ENCODE data around the gene WNK1. TPM values are rescaled to one million over a fixed set of nuclear protein-coding genes. Genes with fewer than 3 reads are reported as not detected.

Gene WNK1
- polyA plus RNA-seq, 1 donor (not counting 4 experiments of a cell fraction or from before 2014, with no cell fraction given), result 72.3 TPM

DNA sequence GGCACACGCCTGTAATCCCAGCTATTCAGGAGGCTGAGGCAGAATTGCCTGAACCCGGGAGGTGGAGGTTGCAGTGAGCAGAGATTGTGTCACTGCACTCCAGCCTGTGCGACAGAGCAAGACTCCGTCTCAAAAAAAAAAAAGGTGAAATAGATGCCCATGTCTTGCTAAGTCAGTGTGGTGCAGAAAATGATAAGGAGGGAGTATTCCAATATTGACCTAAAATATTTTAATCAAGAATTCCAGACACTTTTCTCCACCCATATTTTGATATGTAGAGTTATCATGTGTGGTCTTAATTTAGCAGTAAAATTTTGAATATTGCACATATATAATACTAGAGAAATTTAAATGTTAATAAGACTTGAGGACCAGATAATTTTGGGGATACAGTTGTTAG is 57.7 kb downstream of the WNK1 start:
- dilution Hi-C loops (cut with MboI; ENCODE audit: extremely low pct_ligation_motif_present, low sequenced_read_pairs), result no loop called here
- Histone ChIP-seq H4K20me1 (ENCODE audit: control insufficient read depth, extremely low read depth, insufficient read depth, low read length) (peaks cover 4% of the 10 kb centered on the region), H3K79me2 (ENCODE audit: control insufficient read depth, insufficient read depth, low read length) (peaks cover 84% of the 10 kb centered on the region), H3K4me1 (ENCODE audit: control insufficient read depth, extremely low read depth, insufficient read depth, low read length) (peaks cover 11% of the 10 kb centered on the region), H3K36me3 (ENCODE audit: control insufficient read depth in 2 of 2, extremely low read depth in 1 of 2, insufficient read depth in 2 of 2, low read length in 2 of 2) (peaks cover 2 to 3% of the 10 kb centered on the region in 2 experiments), H3K4me2 (ENCODE audit: control insufficient read depth, extremely low read depth, insufficient read depth, low read depth, low read length) (no peak overlapping the region), H3K9ac (ENCODE audit: control insufficient read depth, extremely low read depth, insufficient read depth, low read length) (no peak overlapping the region), H3K9me3 (ENCODE audit: control insufficient read depth, low read depth, low read length) (no peaks in the 10 kb centered on the region), H2AFZ (ENCODE audit: control insufficient read depth, low read length) (no peak overlapping the region), H3K27ac (ENCODE audit: control insufficient read depth, insufficient read depth, low read length) (no peak overlapping the region), H3K9me1 (ENCODE audit: control insufficient read depth, extremely low read depth, insufficient read depth, low read length) (peaks cover 2% of the 10 kb centered on the region), H3K27me3 (ENCODE audit: control insufficient read depth, extremely low read depth, insufficient read depth, low read length) (no peaks in the 10 kb centered on the region), H3K4me3 (ENCODE audit: control insufficient read depth in 2 of 3, extremely low read depth in 1 of 3, insufficient read depth in 2 of 3, low read depth in 1 of 3, low read length in 3 of 3) (no peak overlapping the region)
- DNase-seq (ENCODE audit: low read depth, low spot score) (no peak), FAIRE-seq (no peak)
- no peak for TF ChIP-seq CTCF (optimal IDR thresholded peaks at IDR 0.05 in 1 of 3, IDR thresholded peaks at IDR 0.05 in 1 of 3, conservative IDR thresholded peaks at IDR 0.05 in 1 of 3; ENCODE audit: extremely low read depth in 1 of 3, insufficient read depth in 2 of 3, low read length in 3 of 3)
- no peak for TF ChIP-seq EZH2 (IDR thresholded peaks at IDR 0.05; ENCODE audit: low read length)

DNA sequence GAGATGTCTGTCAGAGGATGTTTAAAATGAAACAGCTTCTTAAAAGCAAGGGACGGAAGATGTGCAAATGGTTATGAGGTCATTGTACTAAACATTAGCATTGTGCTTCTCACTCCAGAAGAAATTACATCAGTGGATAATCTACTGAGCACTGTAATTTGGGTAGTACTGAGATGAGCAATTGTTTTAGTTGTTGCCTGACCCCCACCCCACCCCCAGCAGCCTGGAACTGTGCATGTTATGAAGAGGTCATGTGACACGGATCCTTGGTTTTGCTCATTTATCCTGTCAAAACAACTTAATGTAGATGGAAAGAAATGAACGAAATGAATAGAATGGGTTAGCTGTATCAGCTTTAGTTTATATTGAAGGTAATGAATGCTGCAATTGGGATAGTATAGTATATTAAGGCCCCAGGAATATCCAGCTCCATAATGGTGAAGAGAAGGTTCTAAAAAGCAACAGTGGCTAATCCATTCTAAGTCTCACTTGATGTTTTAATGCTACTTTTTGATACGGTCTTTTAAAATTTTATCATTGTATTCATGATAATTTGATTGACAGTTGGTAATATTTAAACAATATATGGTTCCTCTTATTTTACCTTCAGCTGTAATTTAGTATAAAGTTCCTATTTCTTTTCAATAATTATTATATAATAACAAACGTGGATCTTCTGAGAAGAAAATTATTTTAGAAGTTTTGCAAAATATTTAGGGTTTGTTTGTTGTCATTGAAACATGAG is 58.5 kb downstream of the WNK1 start:
- no peak overlapping the region for H3K4me2 ChIP-seq (ENCODE audit: control insufficient read depth, extremely low read depth, insufficient read depth, low read depth, low read length)
- no peak for FAIRE-seq

More for the DNA sequence above, 58.5 kb downstream of the WNK1 start:
- H3K9me1 ChIP-seq (ENCODE audit: control insufficient read depth, extremely low read depth, insufficient read depth, low read length), result peaks cover 2% of the 10 kb centered on the region
- H3K27ac ChIP-seq (ENCODE audit: control insufficient read depth, insufficient read depth, low read length), result no peak overlapping the region
- no peak for DNase-seq (ENCODE audit: low read depth, low spot score)
- no peaks in the 10 kb centered on the region for H3K27me3 ChIP-seq (ENCODE audit: control insufficient read depth, extremely low read depth, insufficient read depth, low read length)
- H3K79me2 ChIP-seq (ENCODE audit: control insufficient read depth, insufficient read depth, low read length), result peaks cover 81% of the 10 kb centered on the region
- peaks cover 2 to 3% of the 10 kb centered on the region in 2 experiments for H3K36me3 ChIP-seq (ENCODE audit: control insufficient read depth in 2 of 2, extremely low read depth in 1 of 2, insufficient read depth in 2 of 2, low read length in 2 of 2)
- H3K9me3 ChIP-seq (ENCODE audit: control insufficient read depth, low read depth, low read length), result no peaks in the 10 kb centered on the region
- H3K9ac ChIP-seq (ENCODE audit: control insufficient read depth, extremely low read depth, insufficient read depth, low read length), result no peak overlapping the region
- peaks cover 14% of the 10 kb centered on the region for H3K4me1 ChIP-seq (ENCODE audit: control insufficient read depth, extremely low read depth, insufficient read depth, low read length)
- dilution Hi-C loops (cut with MboI; ENCODE audit: extremely low pct_ligation_motif_present, low sequenced_read_pairs), result no loop called here
- peaks cover 4% of the 10 kb centered on the region for H4K20me1 ChIP-seq (ENCODE audit: control insufficient read depth, extremely low read depth, insufficient read depth, low read length)
- H3K4me3 ChIP-seq (ENCODE audit: control insufficient read depth in 2 of 3, extremely low read depth in 1 of 3, insufficient read depth in 2 of 3, low read depth in 1 of 3, low read length in 3 of 3), result no peak overlapping the region
- TF ChIP-seq EZH2 (IDR thresholded peaks at IDR 0.05; ENCODE audit: low read length) (no peak), CTCF (optimal IDR thresholded peaks at IDR 0.05 in 1 of 3, IDR thresholded peaks at IDR 0.05 in 1 of 3, conservative IDR thresholded peaks at IDR 0.05 in 1 of 3; ENCODE audit: extremely low read depth in 1 of 3, insufficient read depth in 2 of 3, low read length in 3 of 3) (no peak)
- no peak overlapping the region for H2AFZ ChIP-seq (ENCODE audit: control insufficient read depth, low read length)

Measured in keratinocyte (primary cell).